CD4-positive, alpha-beta T cell treated with Interferon alpha-2 for 1 hour (primary cell): ENCODE data around the gene DNMT3A.

Experiments used
- DNase-seq, 2 donors: peaks; one replicate each; pipeline ENCODE4 v3.0.0-alpha.2; 2020 to 2022

DNMT3A gene

DNA sequence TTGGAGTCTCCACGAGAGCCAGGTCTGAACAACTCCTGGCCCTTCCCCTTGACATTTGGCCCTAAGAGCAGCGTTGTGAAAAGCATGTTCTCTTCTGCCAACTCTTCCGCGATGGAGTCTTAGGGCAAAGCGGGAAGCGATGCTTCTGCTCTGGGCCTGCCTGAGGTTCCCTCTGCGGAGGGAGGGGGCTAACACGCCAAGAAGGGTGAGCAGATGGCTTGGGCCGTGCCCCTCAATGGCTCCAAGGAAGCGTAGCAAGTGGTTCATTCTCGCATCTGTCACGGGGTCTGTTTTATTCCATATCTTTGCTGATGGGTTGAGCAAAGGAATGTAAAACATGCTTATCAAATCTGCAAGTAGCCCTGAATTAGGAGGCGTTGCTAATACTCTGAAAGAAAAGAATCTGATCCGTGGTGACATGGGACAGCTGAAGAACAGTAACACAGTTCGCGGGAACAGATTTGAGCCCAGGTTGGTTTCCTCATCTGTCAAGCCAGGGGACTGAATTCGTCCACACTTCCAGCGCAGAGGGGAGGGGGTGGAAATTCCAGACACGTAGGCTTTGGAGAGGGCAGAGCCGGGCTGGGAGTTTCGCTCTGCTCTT is 38.0 kb downstream of the DNMT3A start:
- no peak for DNase-seq

DNA sequence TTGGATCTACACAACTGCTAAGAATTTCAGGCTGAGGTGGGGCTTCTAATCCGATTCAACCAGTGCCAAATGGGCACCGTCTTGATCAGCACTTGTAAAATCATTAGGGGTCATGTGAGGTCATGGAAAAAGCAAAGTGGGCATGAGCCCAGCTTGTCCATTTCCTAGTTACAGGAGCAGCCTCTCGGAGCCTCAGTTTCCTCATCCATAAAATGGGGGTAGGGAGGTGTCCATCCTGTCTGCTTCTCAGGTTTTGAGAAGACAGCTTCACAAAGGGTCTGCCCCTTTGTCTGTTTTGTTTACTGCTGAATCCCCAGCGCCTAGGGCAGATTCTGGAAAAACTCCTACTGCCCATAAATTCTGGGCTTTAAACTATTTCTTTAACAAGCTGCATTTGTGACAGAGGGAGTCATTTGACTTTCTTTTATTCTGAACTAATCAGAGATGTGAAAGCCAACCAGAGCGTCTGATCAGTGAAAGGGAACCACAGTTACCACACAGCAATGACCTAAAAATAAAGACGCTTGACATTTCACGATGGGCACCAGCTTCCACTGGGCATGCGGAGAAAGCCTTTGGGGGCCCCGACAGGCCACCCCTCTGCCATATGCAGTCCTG is 38.9 kb downstream of the DNMT3A start:
- DNase-seq: no peak

DNA sequence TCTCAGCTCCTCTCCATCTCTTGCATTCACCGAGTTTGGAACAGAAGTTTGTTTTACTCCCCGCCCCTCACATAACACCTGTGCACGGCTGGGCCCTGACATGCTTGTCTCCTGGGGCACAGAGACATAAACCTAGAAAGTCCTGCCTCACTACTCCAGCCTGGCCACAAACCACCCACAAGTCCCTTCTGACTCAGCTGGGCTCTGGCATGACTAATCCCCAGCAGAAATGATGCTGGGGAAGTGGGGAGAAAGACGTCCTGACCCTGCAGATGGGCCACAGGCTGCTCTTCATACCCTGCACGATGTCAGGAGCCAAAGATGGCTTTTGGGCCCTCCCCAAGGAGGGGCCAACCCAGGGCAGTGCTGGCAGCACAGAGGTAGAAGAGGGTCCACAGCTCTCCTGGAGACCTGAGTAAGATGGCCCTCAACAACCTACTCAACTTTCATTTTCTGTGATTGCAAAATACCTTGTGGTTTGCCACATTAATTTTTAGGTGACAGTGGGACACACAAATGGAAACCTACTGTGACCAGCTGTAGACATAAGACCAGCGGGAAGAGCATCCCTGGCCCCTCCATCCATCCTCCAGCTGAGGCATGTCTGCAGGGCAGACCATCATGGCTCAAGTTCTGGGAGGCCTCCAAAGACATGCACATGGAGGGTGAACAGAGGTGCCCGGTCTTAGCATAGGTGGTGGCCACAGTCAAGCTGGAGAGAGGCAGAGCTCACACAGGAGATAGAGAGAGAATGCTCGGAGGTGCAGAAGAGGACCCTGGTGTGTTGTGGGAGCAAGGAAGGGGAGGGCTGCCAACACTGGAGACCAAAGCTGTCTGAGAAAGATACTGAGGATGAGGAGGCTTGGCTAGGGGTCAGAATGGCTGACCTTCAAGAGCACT is 40.0 kb downstream of the DNMT3A start:
- peak; percentile 49 to 55 for DNase-seq

DNA sequence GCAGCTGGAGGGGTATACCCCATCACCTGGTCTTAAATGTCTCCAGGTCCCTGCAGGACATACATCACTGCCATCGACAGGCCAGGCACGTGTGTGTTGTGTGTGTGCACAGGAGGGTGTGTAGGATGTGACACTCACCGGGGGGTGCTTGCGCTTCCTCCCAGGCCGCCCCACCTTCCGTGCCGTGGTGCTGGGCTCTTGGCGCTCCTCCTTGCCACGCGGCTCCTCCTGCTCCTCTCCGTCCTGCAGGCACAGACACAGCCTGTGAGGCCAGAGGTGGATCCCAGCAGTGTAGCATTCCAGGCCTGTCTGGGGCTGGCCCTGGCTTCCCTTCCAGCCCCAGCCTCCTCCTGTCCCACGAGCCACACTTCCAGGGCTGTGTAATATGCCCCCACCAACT is 41.7 kb downstream of the DNMT3A start:
- no peak for DNase-seq

DNA sequence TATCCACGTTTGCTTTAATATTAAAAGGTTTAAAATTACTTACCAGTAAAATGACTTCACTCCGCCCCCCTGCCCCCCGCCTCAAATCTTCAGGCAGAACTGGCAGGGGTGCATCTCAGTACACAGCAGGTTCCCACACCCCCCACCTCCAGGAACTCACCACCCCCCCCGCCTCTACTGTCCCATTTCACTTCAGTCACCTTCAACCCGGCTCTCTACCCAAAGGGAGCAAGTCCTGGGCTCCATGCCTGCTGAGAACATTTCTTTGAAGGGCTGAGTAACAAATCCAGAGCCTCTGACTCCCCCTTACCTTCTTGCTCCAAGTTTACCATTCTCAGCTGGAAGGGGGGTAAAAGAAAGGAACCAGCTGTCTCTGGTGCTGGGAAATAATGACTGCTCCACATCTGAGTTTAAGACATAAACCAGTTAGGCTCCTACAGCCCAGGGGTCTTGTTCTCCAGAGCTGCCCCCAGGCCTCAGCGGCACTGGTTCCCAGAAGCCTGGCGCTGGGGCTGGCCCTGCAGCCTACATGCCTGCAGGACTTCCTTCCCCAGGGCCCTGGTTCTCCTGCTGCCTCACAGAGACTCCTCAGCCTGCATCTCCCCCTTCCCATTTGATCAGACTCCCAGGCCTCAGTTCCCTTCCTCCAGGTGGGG is 42.8 kb downstream of the DNMT3A start:
- no peak for DNase-seq

DNA sequence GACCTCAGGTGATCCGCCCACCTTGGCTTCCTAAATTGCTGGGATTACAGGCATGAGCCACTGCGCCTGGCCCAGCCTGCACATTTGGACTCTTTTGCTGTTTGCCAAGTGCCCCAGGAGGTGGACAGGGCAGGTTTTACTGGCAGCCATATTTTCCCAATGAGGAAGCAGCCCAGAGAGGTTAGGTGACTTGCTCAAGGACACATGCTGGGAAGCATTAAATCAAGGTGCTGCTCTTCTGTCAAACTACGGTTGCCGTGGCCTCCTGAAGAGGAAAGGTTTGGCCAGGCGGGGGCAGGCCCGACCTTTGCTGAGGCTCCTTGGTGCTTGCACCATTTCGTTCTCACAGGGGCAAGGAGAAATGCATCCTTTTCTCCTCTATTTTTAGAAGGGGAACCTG is 44.0 kb downstream of the DNMT3A start:
- no peak for DNase-seq

DNA sequence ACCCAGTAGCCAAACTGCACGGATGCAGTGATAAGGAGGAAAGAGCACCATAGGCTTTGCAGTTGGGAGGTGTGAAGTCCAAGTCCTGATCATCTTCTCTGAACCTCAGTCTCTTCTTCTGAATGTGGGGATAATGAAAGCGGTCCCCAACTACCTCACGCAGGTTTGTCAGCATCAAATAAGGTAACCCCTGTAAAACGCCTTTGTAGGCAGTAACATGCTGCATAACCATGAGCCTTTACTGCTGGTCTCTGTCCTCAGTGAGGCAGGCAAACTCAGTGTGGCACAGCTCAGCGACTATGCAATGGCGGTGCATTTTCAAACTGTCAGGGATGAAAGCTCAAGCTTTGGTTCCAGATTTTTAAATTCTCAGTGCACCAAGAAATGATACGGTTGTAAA is 46.1 kb downstream of the DNMT3A start:
- DNase-seq: no peak

DNA sequence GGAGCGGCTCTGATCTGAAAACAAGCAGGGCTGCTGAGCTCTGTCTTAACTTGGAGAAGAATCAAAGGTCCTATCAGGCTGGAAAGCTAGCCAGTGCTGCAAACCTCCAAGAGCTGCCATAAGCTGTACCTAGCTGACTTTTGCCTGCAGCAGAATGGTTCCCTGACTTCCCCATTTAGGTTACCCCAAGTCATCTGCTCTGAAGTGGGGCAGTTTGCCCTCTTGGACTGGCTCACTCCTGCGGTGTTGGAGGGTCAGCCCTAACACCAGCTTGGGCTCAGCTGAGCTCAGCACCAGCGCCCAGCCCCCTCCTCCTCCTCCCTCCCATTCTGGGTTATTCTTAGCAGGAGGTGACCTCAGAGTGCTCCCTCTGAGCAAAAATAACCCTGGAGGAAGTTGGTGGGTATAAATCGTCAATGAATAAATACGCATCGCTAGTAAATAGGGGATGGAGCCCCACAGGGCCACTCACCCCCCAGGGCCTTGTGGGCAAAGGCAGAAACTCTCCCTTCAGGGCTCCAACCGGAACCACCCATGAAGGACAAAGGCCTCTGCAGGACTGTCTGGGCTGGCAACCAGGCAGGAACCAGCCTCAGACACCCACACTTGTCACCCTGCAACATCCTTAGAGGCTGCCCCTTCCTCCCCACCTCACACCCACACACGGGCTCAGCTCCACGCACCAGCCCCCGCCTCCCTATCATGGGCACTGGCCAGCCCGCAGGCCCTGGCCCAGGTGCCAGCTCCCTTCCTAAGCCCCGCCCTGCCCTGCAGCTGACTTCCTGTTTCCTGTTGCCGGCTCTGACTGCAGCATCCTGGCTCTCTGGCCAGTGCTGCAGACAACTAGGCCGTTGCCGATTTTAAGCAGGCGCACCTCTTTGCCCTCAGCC is 46.9 kb downstream of the DNMT3A start:
- DNase-seq: peak; percentile 74 to 84

DNA sequence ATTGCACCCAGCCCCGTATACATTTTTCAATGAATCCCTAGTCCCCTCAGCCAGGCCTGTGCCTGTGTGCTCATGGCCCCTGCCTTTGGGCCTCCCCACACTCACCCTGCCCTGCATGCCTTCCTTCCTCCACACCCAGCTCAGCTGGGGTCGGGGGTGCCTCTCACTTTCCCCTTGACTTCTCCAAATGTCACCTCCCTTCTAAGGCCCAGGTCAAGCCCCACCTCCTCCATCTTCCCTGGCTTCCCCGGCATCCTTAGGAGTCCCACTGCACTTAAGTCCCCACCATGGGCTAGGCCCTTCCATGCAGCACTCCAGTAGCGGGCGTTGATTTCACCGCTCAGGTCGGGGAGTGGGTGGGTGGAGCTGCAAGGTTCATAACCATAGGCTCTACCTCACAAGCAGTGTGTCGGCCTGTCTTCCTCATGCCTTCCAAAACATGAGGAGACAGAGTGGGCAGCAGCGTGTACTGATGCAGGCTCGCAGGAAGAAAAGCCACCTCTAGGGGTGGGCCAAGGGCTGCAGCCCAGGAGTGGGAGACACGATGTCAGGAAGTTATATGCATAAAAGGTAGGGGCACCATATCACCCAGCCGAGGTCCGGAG is 47.7 kb downstream of the DNMT3A start:
- DNase-seq: no peak

DNA sequence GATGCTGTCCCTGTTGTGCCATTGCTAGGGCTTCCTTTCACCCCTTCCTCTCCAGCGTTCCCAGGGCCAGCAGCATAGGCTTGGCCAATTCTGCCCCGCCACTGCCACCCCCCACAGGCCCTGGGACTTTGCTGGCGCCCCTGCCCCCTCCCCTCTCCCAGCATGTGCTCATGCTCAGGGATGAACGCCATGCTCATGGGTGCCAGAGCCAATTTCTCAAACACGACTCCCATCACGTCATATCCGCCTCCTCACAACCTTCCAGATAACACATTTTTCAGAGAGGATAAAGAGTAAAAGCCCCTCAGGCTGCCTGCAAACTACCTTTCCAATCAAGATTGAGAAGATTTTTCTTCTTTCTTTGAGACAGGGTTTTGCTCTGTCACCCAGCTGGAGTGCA is 48.6 kb downstream of the DNMT3A start:
- no peak for DNase-seq

DNA sequence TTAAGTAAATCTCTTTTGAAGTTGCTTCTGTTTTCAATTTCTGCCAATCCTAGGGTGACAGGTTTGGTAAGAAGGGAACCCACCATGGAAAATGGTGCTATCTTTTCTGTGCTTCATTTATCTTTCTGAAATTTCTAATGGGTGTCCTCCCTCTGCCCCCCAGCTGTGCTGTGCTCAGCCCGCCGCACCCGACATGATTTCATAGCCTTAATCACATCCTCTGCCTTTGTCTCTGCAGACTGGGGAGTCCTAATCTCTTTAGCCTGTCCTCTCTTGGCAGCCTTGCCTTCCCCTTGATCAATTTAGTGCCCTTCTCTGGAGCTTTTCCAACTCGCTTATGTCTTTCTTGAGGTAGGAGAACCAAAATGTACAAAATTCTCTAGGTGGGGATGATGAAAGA is 49.3 kb downstream of the DNMT3A start:
- no peak for DNase-seq

DNA sequence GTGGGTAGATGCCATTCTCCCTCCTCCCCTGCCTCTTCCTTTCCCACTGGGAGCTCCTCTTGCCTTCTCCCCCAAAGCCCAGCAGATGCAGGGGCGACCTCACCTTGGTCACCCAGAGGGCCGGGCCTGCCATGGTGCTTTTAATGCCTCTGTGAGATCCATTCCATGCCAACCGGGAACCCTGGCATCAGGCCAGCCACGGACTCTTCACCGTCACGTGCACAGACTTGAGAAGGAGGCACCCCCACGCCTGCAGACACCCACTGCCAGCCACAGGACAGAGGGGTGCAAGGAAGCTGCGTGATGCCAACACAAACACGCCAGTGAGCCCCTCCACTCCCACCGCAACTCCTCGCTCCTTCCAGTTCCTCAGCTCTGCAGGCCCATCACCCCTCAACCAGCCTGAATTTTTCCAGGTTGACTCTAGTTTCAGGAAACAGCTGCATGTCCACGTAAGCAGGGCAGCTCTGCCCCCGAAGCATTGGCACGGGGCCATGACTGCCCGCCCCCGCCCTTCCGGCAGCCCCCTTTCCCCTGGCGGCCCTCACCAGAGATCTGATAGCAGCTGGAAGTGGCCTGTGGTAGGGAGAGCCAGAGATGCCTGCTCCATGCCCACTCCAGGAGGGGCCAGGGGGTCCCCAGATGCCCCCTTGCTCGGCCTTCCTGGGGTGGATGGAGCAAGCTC is 50.8 kb downstream of the DNMT3A start:
- no peak for DNase-seq

DNA sequence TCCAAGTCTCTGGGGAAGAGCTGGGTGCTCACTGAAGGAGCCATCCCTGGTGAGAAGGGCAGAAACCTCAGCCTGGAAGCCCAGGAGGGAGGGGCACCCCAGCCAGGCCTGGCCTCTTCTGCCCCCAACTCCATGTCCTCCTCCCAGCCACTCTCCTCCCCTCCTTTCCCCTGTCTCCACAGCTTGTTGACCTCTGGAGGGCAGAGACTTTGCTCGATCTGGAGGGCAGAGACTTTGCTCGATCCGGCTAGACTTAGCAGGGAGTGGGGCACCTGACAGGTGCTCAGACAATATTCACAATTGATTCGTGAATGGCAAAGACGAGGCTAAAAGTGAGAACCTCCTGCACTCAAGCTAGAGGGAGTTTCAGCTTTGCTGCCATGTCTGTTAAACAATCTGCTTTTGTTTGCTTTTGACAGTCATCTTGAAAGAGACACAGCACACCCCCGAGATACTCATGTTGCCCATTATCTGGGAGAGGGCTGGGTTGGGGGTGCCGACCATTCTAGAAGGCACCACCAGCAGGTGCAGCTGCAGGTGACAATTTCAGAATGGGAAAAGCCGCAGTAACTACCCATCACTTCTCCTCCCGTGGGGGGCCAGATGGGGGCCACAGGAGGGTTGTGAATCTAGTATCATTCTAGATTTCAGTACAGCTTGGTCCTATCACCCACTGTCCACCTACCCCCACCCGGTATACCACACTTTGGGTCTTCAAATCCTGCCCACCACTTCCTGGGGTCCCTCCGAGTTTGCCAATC is 54.8 kb downstream of the DNMT3A start:
- DNase-seq: no peak

DNA sequence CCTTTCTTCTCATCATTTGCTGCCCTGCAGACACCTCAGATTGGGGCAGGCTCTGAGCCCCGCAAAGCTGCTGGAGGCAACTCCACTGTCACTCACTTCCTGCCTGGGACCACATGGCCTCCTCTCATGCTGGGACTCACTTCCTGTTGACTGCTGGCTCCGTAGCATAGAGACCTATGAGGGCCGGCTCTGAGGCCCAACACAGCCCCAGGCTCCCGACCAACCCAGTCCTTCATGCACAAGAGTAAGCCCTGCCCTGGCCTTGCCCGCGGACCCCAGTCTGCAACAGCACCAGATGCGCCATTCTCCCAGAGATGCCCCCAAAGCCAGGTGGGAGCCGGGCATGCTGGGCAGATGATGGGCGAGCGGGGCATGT is 55.7 kb downstream of the DNMT3A start:
- DNase-seq: peak; percentile 61 to 73

DNA sequence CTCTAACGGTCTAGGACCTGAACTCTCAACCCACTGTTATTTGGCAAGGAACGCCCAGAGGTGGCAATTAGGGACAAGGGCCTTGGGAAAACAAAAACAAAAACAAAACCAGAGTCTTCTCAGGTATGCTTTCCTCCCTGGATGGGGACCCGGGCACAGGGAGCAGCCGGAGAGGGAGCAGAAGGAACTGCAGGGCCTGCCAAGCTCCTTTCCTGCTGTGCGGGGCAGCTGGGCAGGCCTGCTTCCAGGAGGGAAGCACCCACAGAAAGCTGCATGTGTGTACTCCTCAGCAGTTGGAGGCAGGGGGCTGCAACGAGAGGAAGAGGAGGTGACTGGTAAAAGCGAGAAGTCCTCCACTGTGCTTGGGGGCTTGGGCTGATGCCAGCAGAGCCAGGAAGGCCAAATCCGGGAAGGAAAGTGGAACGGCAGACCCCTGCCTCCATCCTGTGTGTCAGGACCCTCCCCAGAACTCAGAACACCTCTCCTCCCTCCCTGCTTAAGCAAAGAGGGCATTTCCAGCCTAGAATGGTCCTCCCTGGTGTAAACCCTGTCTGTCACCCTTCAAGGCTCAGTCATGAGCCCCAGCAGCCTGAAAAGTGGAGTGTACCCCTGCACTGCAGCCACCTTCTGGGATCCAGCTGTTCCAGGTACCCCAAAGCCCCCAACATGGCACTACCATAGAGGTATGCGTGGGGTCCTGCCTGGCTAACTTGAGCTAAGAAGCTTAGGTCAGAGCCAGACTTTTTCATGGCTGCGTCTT is 56.3 kb downstream of the DNMT3A start:
- no peak for DNase-seq

DNA sequence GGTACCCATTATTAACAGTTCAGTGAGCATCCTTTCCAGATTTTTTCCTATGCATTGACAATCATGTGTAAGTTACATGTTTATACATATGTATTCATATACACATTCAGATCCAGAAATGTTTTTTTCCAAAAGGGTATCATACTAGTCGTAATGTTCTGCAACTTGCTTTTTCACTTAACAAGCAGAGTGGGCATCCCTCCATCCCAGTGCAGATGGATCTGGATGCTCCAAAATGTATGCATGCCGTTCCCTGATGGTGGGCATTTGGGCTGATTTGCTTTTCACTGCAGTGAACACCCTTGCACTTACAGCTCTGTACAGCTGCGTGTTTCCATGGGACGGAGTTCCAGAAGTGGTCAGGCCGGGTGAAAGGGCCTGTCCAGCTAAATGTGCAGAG is 57.0 kb downstream of the DNMT3A start:
- no peak for DNase-seq

DNA sequence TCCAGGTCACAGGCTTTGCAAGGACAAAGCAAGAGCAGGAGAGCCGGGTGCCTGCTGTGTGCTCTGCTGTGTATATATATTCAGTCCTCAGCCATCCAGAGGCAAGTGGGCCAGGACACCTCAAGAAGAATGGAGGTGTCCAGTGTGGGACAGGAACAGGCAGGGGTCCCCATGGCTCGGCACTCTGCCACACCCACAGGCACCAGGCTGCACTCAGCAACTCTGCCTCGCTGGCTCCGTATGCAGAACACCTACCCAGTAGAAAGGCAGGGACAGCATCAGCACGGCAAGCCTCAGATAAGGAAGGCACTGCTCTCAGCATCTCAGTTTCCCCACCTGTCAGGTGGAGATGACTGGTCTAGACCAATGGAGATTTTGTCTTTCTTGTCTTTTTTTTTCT is 57.8 kb downstream of the DNMT3A start:
- DNase-seq: no peak

DNA sequence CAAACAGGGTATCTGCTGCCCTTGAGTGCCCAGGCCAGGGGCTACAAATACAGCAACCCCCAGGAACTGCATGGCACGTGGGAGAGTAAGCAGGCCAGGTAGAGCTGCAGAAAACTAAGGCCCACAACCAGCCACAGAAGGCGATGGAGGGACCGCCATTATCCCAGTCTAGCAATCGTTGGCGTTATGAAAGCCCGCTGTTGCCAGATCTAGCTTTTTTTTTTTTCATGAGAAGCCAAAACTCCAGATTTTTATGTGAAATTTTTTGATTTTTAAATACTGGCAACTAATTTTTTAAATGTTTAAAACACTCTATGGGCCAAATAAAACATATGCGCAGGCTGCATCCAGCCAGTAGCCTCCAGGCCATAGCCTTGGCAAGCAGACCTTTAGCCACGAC is 59.8 kb downstream of the DNMT3A start:
- no peak for DNase-seq

DNA sequence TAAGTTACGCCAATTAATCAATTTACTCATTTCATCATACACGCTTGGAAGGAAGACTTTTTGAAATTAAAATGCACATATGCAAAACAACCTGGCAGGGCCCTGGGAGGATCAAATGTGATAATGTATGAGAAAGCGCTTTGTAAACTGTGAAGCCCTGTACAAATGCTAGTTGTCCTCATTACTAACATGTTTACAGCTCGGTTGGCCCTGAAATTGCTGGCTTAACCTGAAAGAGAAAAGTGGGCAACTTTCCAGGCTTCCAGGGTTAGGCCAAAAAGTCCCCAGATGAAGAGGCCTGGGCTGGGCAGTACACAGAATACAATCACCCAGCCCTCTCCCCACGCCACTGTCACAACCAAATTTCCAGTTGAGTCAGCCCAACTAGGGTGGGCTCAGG is 60.2 kb downstream of the DNMT3A start:
- no peak for DNase-seq
